GM21717 (cell line): ENCODE data around the gene MEGF6.

Experiments used
- ATAC-seq: cut with Tn5 transposase; IDR thresholded peaks from one replicate; pipeline ENCODE4 v1.9.1; 2021; ENCODE audit warnings: mild to moderate bottlenecking, moderate library complexity; ENCODE audit not compliant: unreplicated experiment

The MEGF6 gene

DNA sequence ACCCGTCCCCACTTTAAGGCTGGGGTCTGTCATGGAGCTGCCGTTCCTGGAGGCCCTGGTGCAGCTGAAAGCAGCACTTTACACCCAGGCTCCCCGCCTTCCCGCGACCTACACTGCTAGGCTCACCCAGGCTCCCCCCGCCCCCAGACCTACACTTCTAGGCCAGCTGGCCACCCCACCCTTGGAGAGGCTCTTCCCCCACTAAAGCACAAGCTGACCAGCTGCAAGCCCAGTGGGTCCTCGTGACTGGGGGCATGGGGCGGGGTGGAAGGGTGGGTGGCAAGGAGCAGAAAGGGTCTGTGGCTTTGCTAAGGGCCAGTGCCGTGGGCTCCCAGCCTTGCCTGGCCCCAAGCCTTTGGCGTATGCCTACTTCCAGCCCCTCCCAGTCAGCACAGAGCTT lies 166.6 kb downstream of the MEGF6 start:
- no peak for ATAC-seq

DNA sequence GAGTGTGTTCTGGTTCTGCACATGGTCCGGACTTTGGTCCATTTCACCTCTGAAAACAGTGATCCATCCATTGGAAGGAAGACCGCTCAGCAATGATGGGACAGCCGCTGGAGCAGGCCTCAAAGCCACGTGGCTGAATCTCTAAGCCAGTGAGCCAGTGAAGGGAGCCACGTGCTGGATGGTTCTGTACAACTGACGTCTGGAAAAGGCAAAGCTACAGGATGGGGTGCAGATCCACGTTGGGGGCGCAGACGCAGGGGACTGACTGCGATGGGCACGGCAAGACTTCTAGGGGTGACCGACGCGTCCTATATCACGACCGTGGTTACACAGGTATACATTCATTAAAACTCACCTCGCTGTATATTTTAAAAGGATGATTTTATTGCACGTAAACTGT lies 167.0 kb downstream of the MEGF6 start:
- no peak for ATAC-seq

DNA sequence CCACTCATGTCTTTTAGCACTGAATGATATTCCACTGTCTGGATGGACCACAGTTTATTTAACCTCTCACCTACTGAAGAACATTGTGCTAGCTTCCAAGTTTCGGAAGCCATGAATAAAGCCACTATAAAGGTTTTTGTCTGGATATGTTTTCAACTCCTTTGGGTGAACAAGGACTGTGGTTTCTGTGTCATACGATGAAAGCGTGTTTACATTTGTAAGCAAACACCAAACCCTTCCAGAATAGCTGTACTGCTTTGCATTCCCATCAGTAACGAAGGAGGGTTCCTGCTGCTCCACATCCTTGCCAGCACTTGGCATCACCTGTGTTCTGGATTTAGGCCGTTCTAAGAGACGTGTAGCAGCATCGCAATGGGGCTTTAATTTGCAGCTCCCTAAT lies 167.5 kb downstream of the MEGF6 start:
- no peak for ATAC-seq

DNA sequence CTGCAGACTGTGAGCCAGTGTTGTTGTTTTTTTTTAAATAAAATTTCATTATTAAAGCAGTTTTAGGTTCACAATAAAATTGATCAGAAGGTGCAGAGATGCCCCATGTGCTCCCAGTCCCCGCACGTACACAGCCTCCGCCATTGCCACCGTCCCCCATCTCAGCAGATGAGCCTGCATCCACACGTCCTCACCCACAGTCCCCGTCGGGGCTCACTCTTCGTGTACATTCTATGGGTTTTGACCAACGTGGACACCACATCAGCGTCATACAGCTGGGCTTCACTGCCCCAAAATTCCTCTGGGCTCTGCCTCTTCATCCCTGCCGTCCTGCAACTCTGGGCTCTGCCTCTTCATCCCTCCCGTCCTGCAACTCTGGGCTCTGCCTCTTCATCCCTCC lies 168.4 kb downstream of the MEGF6 start:
- no peak for ATAC-seq

DNA sequence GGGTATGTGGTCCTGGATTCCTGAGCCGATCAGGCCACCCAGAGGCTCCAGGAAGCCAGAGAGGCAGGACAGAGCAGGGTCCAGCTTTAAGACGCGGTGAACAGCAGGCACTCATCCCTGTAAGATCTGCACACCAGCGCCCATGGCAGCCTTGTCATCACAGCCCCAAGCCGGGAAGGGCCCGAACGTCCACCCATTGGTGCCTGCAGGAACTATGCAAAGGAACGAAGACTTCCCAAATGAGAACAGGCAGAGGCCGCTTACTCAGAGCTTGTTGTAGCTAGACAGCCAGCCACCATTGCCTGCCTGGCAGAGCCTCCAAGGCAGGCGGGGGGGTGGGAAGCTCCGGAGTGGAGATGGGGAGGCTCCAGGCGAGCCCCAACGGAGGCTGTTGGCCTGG lies 169.0 kb downstream of the MEGF6 start:
- ATAC-seq = no peak

DNA sequence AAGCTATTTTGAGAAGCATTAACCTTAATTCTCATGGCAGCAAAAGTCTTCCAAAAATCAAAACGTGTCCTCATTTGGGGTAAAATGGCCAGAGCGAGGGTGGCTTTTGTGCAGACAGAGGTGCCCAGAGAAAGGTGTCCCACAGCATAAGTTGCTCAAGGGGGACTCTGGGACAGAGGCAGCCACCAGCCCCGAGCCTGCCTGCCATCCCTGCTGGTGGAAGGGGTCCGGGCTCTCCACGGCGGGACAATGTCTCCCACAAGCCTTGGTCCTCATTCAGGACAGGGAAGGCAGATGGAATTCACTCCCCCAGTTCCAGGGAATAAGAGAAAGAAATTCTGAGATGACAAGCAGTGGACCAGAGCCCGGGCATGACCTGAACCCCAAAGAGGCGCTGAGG lies 169.4 kb downstream of the MEGF6 start:
- no peak for ATAC-seq

DNA sequence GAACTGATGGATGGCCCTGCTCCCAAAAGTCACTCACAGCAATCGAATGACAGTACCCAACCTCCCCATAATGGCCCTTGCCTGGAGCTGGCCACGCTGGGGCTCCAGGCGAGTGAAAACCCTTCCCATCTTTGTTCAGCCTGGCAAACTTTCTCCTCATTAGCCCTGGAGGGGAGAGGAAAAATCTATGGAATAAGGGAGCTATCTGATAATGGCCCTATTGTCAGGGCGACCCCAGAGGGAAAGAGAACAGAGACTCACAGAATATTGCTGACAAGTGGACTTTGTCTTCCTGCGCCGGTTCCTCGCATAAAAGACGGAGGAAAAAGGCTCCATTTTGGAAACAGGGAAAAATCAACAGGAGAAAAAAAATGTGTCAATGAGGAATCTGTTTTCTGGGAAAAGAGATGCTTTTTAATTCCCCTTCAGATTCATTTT lies 169.9 kb downstream of the MEGF6 start:
- ATAC-seq = no peak

DNA sequence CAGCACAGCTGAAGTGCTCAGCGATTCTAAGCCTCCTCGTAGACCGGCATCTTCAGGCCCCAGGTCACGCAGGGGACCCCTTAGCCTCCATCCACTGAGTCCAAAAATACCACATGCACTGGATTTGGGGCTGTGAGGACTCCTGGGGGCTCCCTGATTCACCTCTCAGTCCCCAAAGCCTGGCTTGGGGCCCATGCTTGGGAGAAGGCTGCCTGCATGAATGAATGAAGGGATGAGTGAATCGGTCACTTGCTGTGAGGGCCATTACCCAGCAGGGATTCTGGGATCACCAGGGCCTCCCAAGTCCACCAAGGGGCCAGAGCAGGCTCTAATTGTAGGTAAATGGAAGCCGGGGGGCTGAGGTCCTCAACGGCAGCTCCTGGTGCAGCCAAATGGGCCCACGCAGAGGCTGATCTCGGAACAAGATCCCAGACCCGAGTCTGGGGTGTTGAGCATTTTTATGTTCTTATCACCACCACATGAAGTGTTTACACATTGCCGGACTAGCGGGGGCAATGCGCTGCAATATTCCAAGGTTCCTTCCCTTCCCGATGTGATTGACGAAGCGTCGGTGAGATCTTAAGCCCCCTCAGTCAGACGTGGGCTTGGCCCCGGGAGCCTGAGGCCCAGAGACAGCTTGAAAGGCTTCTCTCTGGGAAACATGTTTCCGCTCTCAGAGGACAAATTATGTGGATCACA lies 170.4 kb downstream of the MEGF6 start:
- no peak for ATAC-seq

DNA sequence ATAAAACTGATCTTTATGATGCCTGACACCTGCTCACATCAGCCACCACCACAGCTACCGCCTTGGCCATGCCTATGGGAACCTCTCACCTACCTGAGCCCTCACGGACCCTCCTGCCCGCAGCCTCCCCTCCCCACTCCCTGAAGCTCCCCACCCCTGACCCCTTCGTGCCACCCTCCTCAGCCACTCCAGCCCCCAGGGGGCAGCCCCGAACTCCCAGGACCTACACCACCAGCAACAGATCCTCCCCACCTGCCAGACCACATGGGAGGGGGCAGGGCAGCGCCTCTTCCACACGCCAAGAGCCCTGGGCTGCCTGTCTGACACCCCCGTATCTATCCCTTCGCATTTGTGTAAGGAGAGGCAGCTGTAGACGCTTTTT lies 171.0 kb downstream of the MEGF6 start:
- ATAC-seq = no peak
